ENCODE measurements around the gene CNR1. TPM values are rescaled to one million over a fixed set of nuclear protein-coding genes. Genes with fewer than 3 reads are reported as not detected.

CNR1 gene
- total RNA-seq, 1 experiment from 2014 or later: 0.48 TPM

GRCh38 chr6:88142297-88142668 lies 23.9 kb downstream of the CNR1 start (continued):
- TF ChIP-seq JUN (CRISPR knock-in tag; IDR thresholded peaks at IDR 0.05): no peak
- TF ChIP-seq ETV6 (CRISPR knock-in tag; IDR thresholded peaks at IDR 0.05): no peak

- POLR2A ChIA-PET: interaction anchor here (0.6 kb wide), 1 partner anchor 229 kb away, joined by 4 read pairs; no protein-coding TSS in a partner anchor
- peak; percentile 53 for ATAC-seq
- peaks cover 8% of the 10 kb centered on the region for H3K9me3 Mint-ChIP-seq
These were observed 24.4 kb downstream of the CNR1 start for GRCh38 chr6:88141561-88142296.

DNA sequence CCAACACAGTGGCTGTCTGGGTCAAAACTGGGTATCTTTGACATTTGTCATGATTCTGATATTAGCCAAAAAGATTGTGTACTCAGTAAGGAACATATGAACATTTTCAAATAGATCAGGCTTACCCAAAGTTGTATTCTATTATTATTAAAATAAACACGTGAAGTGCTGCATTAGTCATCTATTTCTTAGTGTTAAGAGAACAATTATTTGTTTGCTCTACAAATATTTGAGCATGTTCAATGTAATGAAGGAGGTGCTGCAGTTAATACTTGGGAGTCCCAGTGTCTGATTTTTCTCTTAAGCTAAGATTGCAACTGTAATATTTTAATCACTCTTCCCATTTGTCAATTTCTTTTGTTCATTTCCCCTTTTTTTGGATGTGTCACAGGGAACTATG lies 28.2 kb downstream of the CNR1 start:
- H3K27ac Mint-ChIP-seq: no peak overlapping the region
- DNase-seq (ENCODE audit: low spot score): no peak
- ChIA-PET CTCF (no interaction called here), POLR2A (no interaction called here)
- no peaks in the 10 kb centered on the region for H3K36me3 Mint-ChIP-seq
- H3K9me3 Mint-ChIP-seq: no peaks in the 10 kb centered on the region
- H3K4me3 Mint-ChIP-seq: no peak overlapping the region
- H3K4me1 Mint-ChIP-seq: peaks cover 12% of the 10 kb centered on the region
- no peak for ATAC-seq
- no peaks in the 10 kb centered on the region; the same call in 1 of the 2 replicates for H3K27me3 Mint-ChIP-seq (ENCODE audit: low read depth)
- TF ChIP-seq USF1 (CRISPR knock-in tag; IDR thresholded peaks at IDR 0.05): no peak
- TF ChIP-seq, protein P1, sequence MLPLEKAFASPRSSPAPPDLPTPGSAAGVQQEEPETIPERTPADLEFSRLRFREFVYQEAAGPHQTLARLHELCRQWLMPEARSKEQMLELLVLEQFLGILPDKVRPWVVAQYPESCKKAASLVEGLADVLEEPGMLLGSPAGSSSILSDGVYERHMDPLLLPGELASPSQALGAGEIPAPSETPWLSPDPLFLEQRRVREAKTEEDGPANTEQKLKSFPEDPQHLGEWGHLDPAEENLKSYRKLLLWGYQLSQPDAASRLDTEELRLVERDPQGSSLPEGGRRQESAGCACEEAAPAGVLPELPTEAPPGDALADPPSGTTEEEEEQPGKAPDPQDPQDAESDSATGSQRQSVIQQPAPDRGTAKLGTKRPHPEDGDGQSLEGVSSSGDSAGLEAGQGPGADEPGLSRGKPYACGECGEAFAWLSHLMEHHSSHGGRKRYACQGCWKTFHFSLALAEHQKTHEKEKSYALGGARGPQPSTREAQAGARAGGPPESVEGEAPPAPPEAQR (CRISPR knock-in tag; IDR thresholded peaks at IDR 0.05): no peak
- TF ChIP-seq PRRX2 (CRISPR knock-in tag; IDR thresholded peaks at IDR 0.05): no peak
- TF ChIP-seq MXD4 (CRISPR knock-in tag; IDR thresholded peaks at IDR 0.05; ENCODE audit: borderline replicate concordance): no peak
- TF ChIP-seq TP53 (CRISPR knock-in tag; IDR thresholded peaks at IDR 0.05): no peak
- TF ChIP-seq, protein P2, sequence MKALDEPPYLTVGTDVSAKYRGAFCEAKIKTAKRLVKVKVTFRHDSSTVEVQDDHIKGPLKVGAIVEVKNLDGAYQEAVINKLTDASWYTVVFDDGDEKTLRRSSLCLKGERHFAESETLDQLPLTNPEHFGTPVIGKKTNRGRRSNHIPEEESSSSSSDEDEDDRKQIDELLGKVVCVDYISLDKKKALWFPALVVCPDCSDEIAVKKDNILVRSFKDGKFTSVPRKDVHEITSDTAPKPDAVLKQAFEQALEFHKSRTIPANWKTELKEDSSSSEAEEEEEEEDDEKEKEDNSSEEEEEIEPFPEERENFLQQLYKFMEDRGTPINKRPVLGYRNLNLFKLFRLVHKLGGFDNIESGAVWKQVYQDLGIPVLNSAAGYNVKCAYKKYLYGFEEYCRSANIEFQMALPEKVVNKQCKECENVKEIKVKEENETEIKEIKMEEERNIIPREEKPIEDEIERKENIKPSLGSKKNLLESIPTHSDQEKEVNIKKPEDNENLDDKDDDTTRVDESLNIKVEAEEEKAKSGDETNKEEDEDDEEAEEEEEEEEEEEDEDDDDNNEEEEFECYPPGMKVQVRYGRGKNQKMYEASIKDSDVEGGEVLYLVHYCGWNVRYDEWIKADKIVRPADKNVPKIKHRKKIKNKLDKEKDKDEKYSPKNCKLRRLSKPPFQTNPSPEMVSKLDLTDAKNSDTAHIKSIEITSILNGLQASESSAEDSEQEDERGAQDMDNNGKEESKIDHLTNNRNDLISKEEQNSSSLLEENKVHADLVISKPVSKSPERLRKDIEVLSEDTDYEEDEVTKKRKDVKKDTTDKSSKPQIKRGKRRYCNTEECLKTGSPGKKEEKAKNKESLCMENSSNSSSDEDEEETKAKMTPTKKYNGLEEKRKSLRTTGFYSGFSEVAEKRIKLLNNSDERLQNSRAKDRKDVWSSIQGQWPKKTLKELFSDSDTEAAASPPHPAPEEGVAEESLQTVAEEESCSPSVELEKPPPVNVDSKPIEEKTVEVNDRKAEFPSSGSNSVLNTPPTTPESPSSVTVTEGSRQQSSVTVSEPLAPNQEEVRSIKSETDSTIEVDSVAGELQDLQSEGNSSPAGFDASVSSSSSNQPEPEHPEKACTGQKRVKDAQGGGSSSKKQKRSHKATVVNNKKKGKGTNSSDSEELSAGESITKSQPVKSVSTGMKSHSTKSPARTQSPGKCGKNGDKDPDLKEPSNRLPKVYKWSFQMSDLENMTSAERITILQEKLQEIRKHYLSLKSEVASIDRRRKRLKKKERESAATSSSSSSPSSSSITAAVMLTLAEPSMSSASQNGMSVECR (CRISPR knock-in tag; IDR thresholded peaks at IDR 0.05; ENCODE audit: borderline replicate concordance): no peak
- no peak for TF ChIP-seq EMX1 (CRISPR knock-in tag; IDR thresholded peaks at IDR 0.05)
- no peak for TF ChIP-seq TCF7 (CRISPR knock-in tag; IDR thresholded peaks at IDR 0.05; ENCODE audit: low read depth)
- no peak for TF ChIP-seq ZBTB21 (CRISPR knock-in tag; IDR thresholded peaks at IDR 0.05; ENCODE audit: borderline replicate concordance)
- no peak for TF ChIP-seq ZNF532 (CRISPR knock-in tag; IDR thresholded peaks at IDR 0.05; ENCODE audit: borderline replicate concordance)
- no peak for TF ChIP-seq CREM (CRISPR knock-in tag; IDR thresholded peaks at IDR 0.05)
- no peak for TF ChIP-seq SMAD4 (CRISPR knock-in tag; IDR thresholded peaks at IDR 0.05)
- TF ChIP-seq ZNF423 (CRISPR knock-in tag; IDR thresholded peaks at IDR 0.05): no peak
- no peak for TF ChIP-seq ZNF263 (CRISPR knock-in tag; IDR thresholded peaks at IDR 0.05; ENCODE audit: low read depth)
- TF ChIP-seq E2F1 (CRISPR knock-in tag; IDR thresholded peaks at IDR 0.05): no peak
- TF ChIP-seq, protein P3, sequence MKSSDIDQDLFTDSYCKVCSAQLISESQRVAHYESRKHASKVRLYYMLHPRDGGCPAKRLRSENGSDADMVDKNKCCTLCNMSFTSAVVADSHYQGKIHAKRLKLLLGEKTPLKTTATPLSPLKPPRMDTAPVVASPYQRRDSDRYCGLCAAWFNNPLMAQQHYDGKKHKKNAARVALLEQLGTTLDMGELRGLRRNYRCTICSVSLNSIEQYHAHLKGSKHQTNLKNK (CRISPR knock-in tag; IDR thresholded peaks at IDR 0.05): no peak
- TF ChIP-seq ETV6 (CRISPR knock-in tag; IDR thresholded peaks at IDR 0.05): no peak
- no peak for TF ChIP-seq ATF3 (CRISPR knock-in tag; conservative IDR thresholded peaks at IDR 0.05)

More at GRCh38 chr6:88141561-88142296, 24.4 kb downstream of the CNR1 start:
- no peak for DNase-seq (ENCODE audit: low spot score)
- Mint-ChIP-seq H3K36me3 (no peaks in the 10 kb centered on the region), H3K27me3 (ENCODE audit: low read depth) (no peaks in the 10 kb centered on the region), H3K4me3 (no peak overlapping the region), H3K27ac (no peak overlapping the region), H3K4me1 (peaks cover 12% of the 10 kb centered on the region)
- no peak for TF ChIP-seq GRHL2 (CRISPR knock-in tag; IDR thresholded peaks at IDR 0.05; ENCODE audit: insufficient replicate concordance, severe bottlenecking)
- no peak for TF ChIP-seq ETV6 (CRISPR knock-in tag; IDR thresholded peaks at IDR 0.05)
- CTCF ChIA-PET: no interaction called here

Data from WTC11 (cell line).